ENCODE measurements around the gene FREM2. TPM values are rescaled to one million over a fixed set of nuclear protein-coding genes. Genes with fewer than 3 reads are reported as not detected.

FREM2 gene
- total and polyA plus RNA-seq, 5 donors from 2014 or later, result not detected

GRCh38 chr13:38687246-38688229, 661 bp downstream of the FREM2 start:
- H3K27me3 ChIP-seq (ENCODE audit: control insufficient read depth, insufficient read depth, low read length), result peaks cover 3% of the 10 kb centered on the region
- Mint-ChIP-seq H3K27ac (no peak overlapping the region), H3K4me1 (peaks cover 0 to 7% (median 4%) of the 10 kb centered on the region in 4 donors), H3K4me3 (no peak overlapping the region), H3K27me3 (peaks cover 18% of the 10 kb centered on the region), H3K9me3 (peaks cover 0 to 6% (median 0%) of the 10 kb centered on the region in 7 donors), H3K36me3 (no peaks in the 10 kb centered on the region)
- no peaks in the 10 kb centered on the region for H3K36me3 ChIP-seq (ENCODE audit: control insufficient read depth, insufficient read depth, low read length)
- ATAC-seq (ENCODE audit: low read depth in 2 of 2) (no peak), DNase-seq (no peak)
- H3K4me3 ChIP-seq (ENCODE audit: low read depth, low read length), result no peak overlapping the region
- H3K4me1 ChIP-seq (ENCODE audit: control insufficient read depth, insufficient read depth, low read length, poor library complexity, severe bottlenecking), result no peaks in the 10 kb centered on the region
- no peak overlapping the region for H3K27ac ChIP-seq (ENCODE audit: insufficient read depth, low read length, poor library complexity, severe bottlenecking)
- H3K9me3 ChIP-seq (ENCODE audit: control insufficient read depth in 2 of 2, low read length in 2 of 2), result no peaks in the 10 kb centered on the region

GRCh38 chr13:38688674-38689073, 1.8 kb downstream of the FREM2 start:
- Mint-ChIP-seq H3K4me3 (no peak overlapping the region), H3K9me3 (peaks cover 0 to 6% (median 0%) of the 10 kb centered on the region in 7 donors), H3K4me1 (peaks cover 0 to 7% (median 4%) of the 10 kb centered on the region in 4 donors), H3K27ac (no peak overlapping the region), H3K36me3 (no peaks in the 10 kb centered on the region), H3K27me3 (peaks cover 18% of the 10 kb centered on the region)
- Histone ChIP-seq H3K36me3 (ENCODE audit: control insufficient read depth, insufficient read depth, low read length) (no peaks in the 10 kb centered on the region), H3K9me3 (ENCODE audit: control insufficient read depth in 2 of 2, low read length in 2 of 2) (no peaks in the 10 kb centered on the region), H3K4me1 (ENCODE audit: control insufficient read depth, insufficient read depth, low read length, poor library complexity, severe bottlenecking) (no peaks in the 10 kb centered on the region), H3K4me3 (ENCODE audit: low read depth, low read length) (no peak overlapping the region), H3K27ac (ENCODE audit: insufficient read depth, low read length, poor library complexity, severe bottlenecking) (no peak overlapping the region), H3K27me3 (ENCODE audit: control insufficient read depth, insufficient read depth, low read length) (peaks cover 3% of the 10 kb centered on the region)
- DNase-seq, result no peak
- ATAC-seq (ENCODE audit: low read depth in 2 of 2), result no peak

- H3K4me1 Mint-ChIP-seq, result peaks cover 0 to 7% (median 4%) of the 10 kb centered on the region in 4 donors
- H3K4me1 ChIP-seq (ENCODE audit: control insufficient read depth, insufficient read depth, low read length, poor library complexity, severe bottlenecking), result no peaks in the 10 kb centered on the region
- peaks cover 3% of the 10 kb centered on the region for H3K27me3 ChIP-seq (ENCODE audit: control insufficient read depth, insufficient read depth, low read length)
- no peak overlapping the region for H3K4me3 ChIP-seq (ENCODE audit: low read depth, low read length)
- ATAC-seq (ENCODE audit: low read depth in 2 of 2) (no peak), DNase-seq (no peak)
- H3K9me3 ChIP-seq (ENCODE audit: control insufficient read depth in 2 of 2, low read length in 2 of 2), result no peaks in the 10 kb centered on the region
- no peak overlapping the region for H3K27ac ChIP-seq (ENCODE audit: insufficient read depth, low read length, poor library complexity, severe bottlenecking)
- no peak overlapping the region for H3K4me3 Mint-ChIP-seq
- no peak overlapping the region for H3K27ac Mint-ChIP-seq
- no peaks in the 10 kb centered on the region for H3K36me3 Mint-ChIP-seq
- peaks cover 18% of the 10 kb centered on the region for H3K27me3 Mint-ChIP-seq
- no peaks in the 10 kb centered on the region for H3K36me3 ChIP-seq (ENCODE audit: control insufficient read depth, insufficient read depth, low read length)
- peaks cover 0 to 6% (median 0%) of the 10 kb centered on the region in 7 donors for H3K9me3 Mint-ChIP-seq
Measured at GRCh38 chr13:38690231-38690630, 3.4 kb downstream of the FREM2 start.

DNA sequence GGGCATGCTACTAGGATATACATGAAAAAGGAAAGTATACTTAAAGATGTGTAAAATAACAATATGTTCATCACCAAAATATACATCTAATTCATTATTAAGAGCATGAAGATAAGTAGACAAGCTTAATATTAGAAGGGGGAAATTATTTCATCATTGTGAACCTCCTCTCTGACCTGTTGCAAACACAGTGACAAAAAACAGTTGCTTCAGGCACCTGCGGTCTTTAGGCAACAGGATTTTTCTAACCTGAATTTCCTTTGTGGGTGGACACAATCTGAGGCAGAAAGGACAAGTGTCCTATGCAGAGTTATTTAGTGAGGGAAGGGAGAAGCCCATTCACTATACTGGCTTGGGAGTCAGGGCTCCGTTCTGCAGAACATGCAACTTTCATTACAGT, 6.3 kb downstream of the FREM2 start:
- no peak overlapping the region for H3K4me3 Mint-ChIP-seq
- H3K27ac Mint-ChIP-seq, result no peak overlapping the region
- H3K27me3 ChIP-seq (ENCODE audit: control insufficient read depth, insufficient read depth, low read length), result no peaks in the 10 kb centered on the region
- peaks cover 9% of the 10 kb centered on the region for H3K27me3 Mint-ChIP-seq
- no peaks in the 10 kb centered on the region for H3K9me3 ChIP-seq (ENCODE audit: control insufficient read depth in 2 of 2, low read length in 2 of 2)
- H3K4me1 Mint-ChIP-seq, result no peaks in the 10 kb centered on the region
- no peak overlapping the region for H3K4me3 ChIP-seq (ENCODE audit: low read depth, low read length)
- no peaks in the 10 kb centered on the region for H3K36me3 Mint-ChIP-seq
- H3K36me3 ChIP-seq (ENCODE audit: control insufficient read depth, insufficient read depth, low read length), result no peaks in the 10 kb centered on the region
- no peak for DNase-seq
- no peak for ATAC-seq (ENCODE audit: low read depth in 2 of 2)
- H3K9me3 Mint-ChIP-seq, result peaks cover 0 to 6% (median 0%) of the 10 kb centered on the region in 7 donors
- H3K4me1 ChIP-seq (ENCODE audit: control insufficient read depth, insufficient read depth, low read length, poor library complexity, severe bottlenecking), result no peaks in the 10 kb centered on the region
- no peak overlapping the region for H3K27ac ChIP-seq (ENCODE audit: insufficient read depth, low read length, poor library complexity, severe bottlenecking)

GRCh38 chr13:38693641-38694040, 6.8 kb downstream of the FREM2 start:
- peaks cover 5% of the 10 kb centered on the region for H3K27me3 Mint-ChIP-seq
- H3K4me3 Mint-ChIP-seq, result no peak overlapping the region
- Histone ChIP-seq H3K9me3 (ENCODE audit: control insufficient read depth in 2 of 2, low read length in 2 of 2) (no peaks in the 10 kb centered on the region), H3K27ac (ENCODE audit: insufficient read depth, low read length, poor library complexity, severe bottlenecking) (no peak overlapping the region), H3K27me3 (ENCODE audit: control insufficient read depth, insufficient read depth, low read length) (no peaks in the 10 kb centered on the region), H3K36me3 (ENCODE audit: control insufficient read depth, insufficient read depth, low read length) (no peaks in the 10 kb centered on the region), H3K4me1 (ENCODE audit: control insufficient read depth, insufficient read depth, low read length, poor library complexity, severe bottlenecking) (no peaks in the 10 kb centered on the region), H3K4me3 (ENCODE audit: low read depth, low read length) (no peak overlapping the region)
- no peak overlapping the region for H3K27ac Mint-ChIP-seq
- DNase-seq (no peak), ATAC-seq (ENCODE audit: low read depth in 2 of 2) (no peak)
- no peaks in the 10 kb centered on the region for H3K4me1 Mint-ChIP-seq
- H3K9me3 Mint-ChIP-seq, result peaks cover 0 to 6% (median 0%) of the 10 kb centered on the region in 7 donors
- no peaks in the 10 kb centered on the region for H3K36me3 Mint-ChIP-seq

DNA sequence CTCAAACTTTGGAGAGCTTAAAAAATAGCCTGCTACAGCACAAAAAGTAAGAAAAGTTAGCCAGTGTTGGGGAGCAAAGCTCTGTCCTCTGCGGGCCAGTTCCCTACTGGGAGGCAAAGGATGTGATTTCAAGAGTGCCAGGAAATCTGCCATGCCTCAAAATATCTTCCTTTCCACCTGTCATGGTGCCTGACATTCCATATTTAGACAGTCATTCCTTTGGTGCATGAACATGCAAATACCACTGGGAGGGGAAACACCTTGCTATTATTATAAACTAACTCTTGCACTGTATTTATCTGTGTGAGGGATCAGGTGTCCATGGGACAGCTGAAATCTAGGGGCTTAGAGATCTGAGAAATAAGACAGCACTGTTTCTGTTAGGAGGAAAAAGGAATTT, 10.3 kb downstream of the FREM2 start:
- ATAC-seq (ENCODE audit: low read depth in 2 of 2) (no peak), DNase-seq (no peak)
- peaks cover 5% of the 10 kb centered on the region for H3K27me3 Mint-ChIP-seq
- Histone ChIP-seq H3K27me3 (ENCODE audit: control insufficient read depth, insufficient read depth, low read length) (no peaks in the 10 kb centered on the region), H3K4me1 (ENCODE audit: control insufficient read depth, insufficient read depth, low read length, poor library complexity, severe bottlenecking) (no peaks in the 10 kb centered on the region), H3K27ac (ENCODE audit: insufficient read depth, low read length, poor library complexity, severe bottlenecking) (no peak overlapping the region), H3K9me3 (ENCODE audit: control insufficient read depth in 2 of 2, low read length in 2 of 2) (no peaks in the 10 kb centered on the region), H3K36me3 (ENCODE audit: control insufficient read depth, insufficient read depth, low read length) (no peaks in the 10 kb centered on the region), H3K4me3 (ENCODE audit: low read depth, low read length) (no peak overlapping the region)
- H3K36me3 Mint-ChIP-seq, result no peaks in the 10 kb centered on the region
- no peaks in the 10 kb centered on the region for H3K4me1 Mint-ChIP-seq
- peaks cover 0 to 2% (median 0%) of the 10 kb centered on the region in 7 donors for H3K9me3 Mint-ChIP-seq
- no peak overlapping the region for H3K27ac Mint-ChIP-seq
- no peak overlapping the region for H3K4me3 Mint-ChIP-seq

- H3K27ac Mint-ChIP-seq, result no peak overlapping the region
- H3K9me3 Mint-ChIP-seq, result peaks cover 0 to 2% (median 0%) of the 10 kb centered on the region in 7 donors
- Histone ChIP-seq H3K27me3 (ENCODE audit: control insufficient read depth, insufficient read depth, low read length) (no peaks in the 10 kb centered on the region), H3K36me3 (ENCODE audit: control insufficient read depth, insufficient read depth, low read length) (no peaks in the 10 kb centered on the region), H3K27ac (ENCODE audit: insufficient read depth, low read length, poor library complexity, severe bottlenecking) (no peak overlapping the region), H3K4me3 (ENCODE audit: low read depth, low read length) (no peak overlapping the region), H3K4me1 (ENCODE audit: control insufficient read depth, insufficient read depth, low read length, poor library complexity, severe bottlenecking) (no peaks in the 10 kb centered on the region), H3K9me3 (ENCODE audit: control insufficient read depth in 2 of 2, low read length in 2 of 2) (no peaks in the 10 kb centered on the region)
- H3K4me1 Mint-ChIP-seq, result no peaks in the 10 kb centered on the region
- H3K4me3 Mint-ChIP-seq, result no peak overlapping the region
- DNase-seq (no peak), ATAC-seq (ENCODE audit: low read depth in 2 of 2) (no peak)
- no peaks in the 10 kb centered on the region for H3K36me3 Mint-ChIP-seq
- H3K27me3 Mint-ChIP-seq, result peaks cover 7% of the 10 kb centered on the region
Measured at GRCh38 chr13:38697628-38698333, 10.9 kb downstream of the FREM2 start.
